ENCODE results near the gene CDC25B.
A peak's percentile ranks its signal among the peaks of the same experiment; 100 is the strongest.

Gene CDC25B

GRCh38 chr20:3764659-3765058 is 31.5 kb upstream of the CDC25B start:
- DNase-seq = no peak

- DNase-seq = no peak
These were observed 30.8 kb upstream of the CDC25B start for GRCh38 chr20:3765171-3765882.

- DNase-seq = no peak
These were observed 29.5 kb upstream of the CDC25B start for GRCh38 chr20:3766422-3767109.

- DNase-seq = no peak
These were observed 29.0 kb upstream of the CDC25B start for GRCh38 chr20:3767110-3767426.

- DNase-seq = peak; percentile 97 to 99
These were observed 28.4 kb upstream of the CDC25B start, which contains the start of gene ADISSP for GRCh38 chr20:3767427-3768341. Gene ADISSP (minus strand): TSS chr20:3767753. CDS start chr20:3760100, 7,653 bp downstream.

- peak; percentile 40 to 81 for DNase-seq
These were observed 27.6 kb upstream of the CDC25B start for GRCh38 chr20:3768342-3769130.

GRCh38 chr20:3771552-3772058 is 24.5 kb upstream of the CDC25B start:
- no peak for DNase-seq

GRCh38 chr20:3775457-3776108 is 20.5 kb upstream of the CDC25B start:
- no peak for DNase-seq

GRCh38 chr20:3777381-3777715 is 18.8 kb upstream of the CDC25B start:
- DNase-seq = no peak

- DNase-seq = no peak
These were observed 18.1 kb upstream of the CDC25B start for GRCh38 chr20:3777716-3778629.

- no peak for DNase-seq
These were observed 17.1 kb upstream of the CDC25B start for GRCh38 chr20:3778976-3779375.

GRCh38 chr20:3781153-3781910 is 14.8 kb upstream of the CDC25B start, which contains the start of gene SPEF1:
Gene SPEF1 (minus strand): TSS chr20:3781448. CDS start chr20:3781287, 161 bp downstream.
- DNase-seq = peak; percentile 98

- DNase-seq = no peak
These were observed 13.5 kb upstream of the CDC25B start for GRCh38 chr20:3782597-3782996.

- no peak for DNase-seq
These were observed 13.0 kb upstream of the CDC25B start for GRCh38 chr20:3783068-3783489.

GRCh38 chr20:3783511-3784195 is 12.5 kb upstream of the CDC25B start:
- no peak for DNase-seq

- no peak for DNase-seq
These were observed 11.8 kb upstream of the CDC25B start for GRCh38 chr20:3784216-3784853.

- DNase-seq = no peak
These were observed 11.3 kb upstream of the CDC25B start for GRCh38 chr20:3784863-3785239.

- DNase-seq = no peak
These were observed 10.6 kb upstream of the CDC25B start for GRCh38 chr20:3785240-3786125.

Measured in SW 1271 (cell line).